ENCODE measurements around the gene HOXC10. TPM values are rescaled to one million over a fixed set of nuclear protein-coding genes. Genes with fewer than 3 reads are reported as not detected.

The HOXC10 gene
- total and polyA plus RNA-seq, 3 experiments from 2014 or later: not detected

DNA sequence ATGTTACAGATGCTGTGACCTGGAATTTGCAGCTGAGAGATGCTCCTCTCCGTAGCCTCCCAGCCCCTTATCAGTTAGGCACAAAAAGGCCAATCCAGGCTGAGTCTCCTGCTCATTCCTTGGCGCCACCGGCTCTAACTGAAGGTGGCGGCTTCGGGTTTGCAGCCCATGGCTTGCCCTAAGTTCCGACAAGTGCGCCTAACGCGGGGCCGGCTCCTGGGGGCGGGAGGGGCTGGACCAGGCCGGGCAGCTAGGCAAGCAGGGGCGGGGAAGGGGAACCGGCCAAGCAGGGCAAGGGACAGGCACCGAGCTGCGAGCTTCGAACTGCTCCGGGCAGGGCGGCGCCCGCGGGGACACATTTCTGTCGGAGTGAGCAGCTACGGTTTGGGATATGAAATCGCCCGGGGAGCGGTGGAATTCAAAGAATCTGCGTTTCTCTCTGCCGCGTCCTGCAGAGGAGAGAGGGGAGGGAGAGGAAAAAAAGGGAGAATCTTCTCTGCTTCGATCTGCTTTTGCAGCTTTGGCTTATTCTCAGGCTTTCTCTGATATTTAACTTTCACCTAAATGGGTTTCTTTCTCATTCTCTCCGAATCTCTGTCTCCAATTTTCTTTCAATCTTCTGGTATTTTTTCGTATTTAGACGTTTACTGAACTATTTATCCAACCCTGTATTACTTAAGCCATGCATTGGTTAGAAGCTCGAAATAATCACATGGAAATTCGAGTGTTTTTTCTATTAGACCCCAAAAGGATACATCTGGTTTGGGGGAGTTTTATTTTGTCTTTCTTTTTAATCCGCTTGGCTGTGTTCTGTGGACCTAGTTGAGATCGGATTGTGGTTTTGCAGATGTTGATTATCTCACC lies 31.8 kb upstream of the HOXC10 start:
- Histone ChIP-seq H3K27ac (ENCODE audit: low read depth, low read length) (no peak overlapping the region), H3K4me3 (ENCODE audit: low read length) (no peak overlapping the region), H3K9me3 (ENCODE audit: low read length) (no peaks in the 10 kb centered on the region), H3K36me3 (ENCODE audit: insufficient read depth, low read length) (no peaks in the 10 kb centered on the region), H3K4me1 (ENCODE audit: insufficient read depth, low read length) (peaks cover 21% of the 10 kb centered on the region), H3K27me3 (ENCODE audit: insufficient read depth, low read length, poor library complexity, severe bottlenecking) (peaks cover 96% of the 10 kb centered on the region)
- DNase-seq: no peak
- H3K4me3 Mint-ChIP-seq: peak overlapping the region in 6 of 7 donors; percentile 28 to 69 (median 36)
- peaks cover 89 to 94% of the 10 kb centered on the region in 2 donors for H3K27me3 Mint-ChIP-seq
- H3K9me3 Mint-ChIP-seq: peaks cover 0 to 12% (median 4%) of the 10 kb centered on the region in 5 donors
- peaks cover 0 to 2% (median 0%) of the 10 kb centered on the region in 3 donors for H3K36me3 Mint-ChIP-seq
- CTCF ChIA-PET: interaction anchor here (1.0 kb wide), 1 partner anchor 19 kb away, joined by 3 read pairs; no protein-coding TSS in a partner anchor
- POLR2A ChIA-PET: interaction anchor here (0.5 kb wide), 1 partner anchor 79 kb away, joined by 3 read pairs; no protein-coding TSS in a partner anchor
- H3K4me1 Mint-ChIP-seq: peaks cover 19 to 43% (median 22%) of the 10 kb centered on the region in 3 donors
- H3K27ac Mint-ChIP-seq: peak overlapping the region in 4 of 8 donors; percentile 44 to 72 (median 56)

DNA sequence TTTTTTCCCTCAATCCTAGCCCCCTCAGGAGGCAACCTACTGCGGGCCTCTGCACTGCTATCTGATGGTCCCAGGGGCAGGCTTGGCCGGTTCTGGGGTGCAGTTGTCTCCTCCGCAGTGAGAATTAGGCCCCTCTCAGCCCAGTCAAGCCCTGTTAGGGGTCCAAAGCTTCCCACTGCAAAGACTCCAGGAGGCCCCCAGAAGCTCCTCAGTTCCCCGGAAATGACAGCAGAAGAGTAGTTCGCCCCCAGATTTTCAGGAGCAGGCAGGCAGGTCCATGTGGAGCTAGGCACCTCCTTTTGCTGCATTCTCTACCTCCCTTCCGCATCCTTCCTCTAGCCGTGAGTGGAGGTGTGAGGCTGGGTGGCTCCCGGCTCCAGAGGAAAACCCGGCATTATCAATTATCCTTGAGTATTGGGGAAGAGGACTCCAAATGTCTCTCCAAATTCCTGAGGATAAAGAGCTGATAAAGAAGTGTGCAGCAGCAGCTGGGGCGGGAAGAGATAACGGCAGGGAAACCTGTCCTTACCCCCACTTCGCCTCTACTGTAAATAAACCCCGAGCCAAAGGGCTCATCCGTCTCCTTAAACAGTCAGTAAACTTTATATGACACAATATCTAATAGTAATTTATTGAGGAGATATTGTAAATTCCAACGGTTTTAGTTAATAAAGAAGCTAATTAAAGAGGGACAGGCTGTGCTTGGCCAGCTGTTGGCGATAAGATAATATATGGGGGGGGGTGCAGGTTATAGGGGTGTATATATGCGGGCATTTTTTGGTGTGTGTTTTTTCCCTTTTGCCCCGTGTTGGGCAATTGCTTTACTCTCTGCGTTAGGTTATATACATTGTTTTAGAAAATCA lies 30.9 kb upstream of the HOXC10 start:
- Histone ChIP-seq H3K36me3 (ENCODE audit: insufficient read depth, low read length) (no peaks in the 10 kb centered on the region), H3K27me3 (ENCODE audit: insufficient read depth, low read length, poor library complexity, severe bottlenecking) (peaks cover 94% of the 10 kb centered on the region), H3K27ac (ENCODE audit: low read depth, low read length) (no peak overlapping the region), H3K9me3 (ENCODE audit: low read length) (no peaks in the 10 kb centered on the region), H3K4me3 (ENCODE audit: low read length) (no peak overlapping the region), H3K4me1 (ENCODE audit: insufficient read depth, low read length) (peaks cover 21% of the 10 kb centered on the region)
- H3K9me3 Mint-ChIP-seq: peaks cover 0 to 12% (median 4%) of the 10 kb centered on the region in 5 donors
- peak overlapping the region in 2 of 8 donors; percentile 39 to 72 for H3K27ac Mint-ChIP-seq
- peaks cover 89 to 94% of the 10 kb centered on the region in 2 donors for H3K27me3 Mint-ChIP-seq
- ChIA-PET POLR2A (interaction anchor here (0.5 kb wide), 1 partner anchor 15 kb away, joined by 3 read pairs; no protein-coding TSS in a partner anchor), CTCF (interaction anchor here (0.6 to 1.0 kb wide), 2 partner anchors 20 to 24 kb away, joined by 3 read pairs; no protein-coding TSS in a partner anchor)
- DNase-seq: no peak
- peaks cover 0 to 2% (median 0%) of the 10 kb centered on the region in 3 donors for H3K36me3 Mint-ChIP-seq
- peaks cover 19 to 43% (median 25%) of the 10 kb centered on the region in 3 donors for H3K4me1 Mint-ChIP-seq
- peak overlapping the region in 3 of 7 donors; percentile 20 to 69 (median 39) for H3K4me3 Mint-ChIP-seq

DNA sequence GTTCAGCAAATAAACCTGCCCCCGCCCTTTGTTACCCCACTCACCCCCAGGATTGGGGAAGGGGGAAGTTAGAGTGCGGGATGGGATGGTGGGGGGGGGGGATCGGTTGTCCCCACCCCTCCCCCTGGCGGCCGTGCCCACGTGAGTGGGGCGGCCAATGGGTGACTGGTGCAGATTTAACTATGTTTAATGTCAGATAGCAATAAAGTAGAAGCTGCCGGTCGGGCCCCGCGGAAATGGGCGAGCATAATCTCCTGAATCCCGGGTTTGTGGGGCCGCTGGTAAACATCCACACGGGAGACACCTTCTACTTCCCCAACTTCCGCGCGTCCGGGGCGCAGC lies 30.3 kb upstream of the HOXC10 start, which contains the start of gene HOXC12:
Gene HOXC12, plus strand, starts transcription at position 210 of the 342 bp plus-strand sequence. Its CDS starts 27 bp downstream, at position 237.
- Mint-ChIP-seq H3K36me3 (peaks cover 0 to 2% (median 0%) of the 10 kb centered on the region in 3 donors), H3K27me3 (peaks cover 88 to 94% of the 10 kb centered on the region in 2 donors), H3K4me1 (peaks cover 19 to 43% (median 25%) of the 10 kb centered on the region in 3 donors), H3K4me3 (peak within 1 kb of the TSS in 4 of 7 donors; percentile 37 to 69 (median 42)), H3K9me3 (peaks cover 0 to 12% (median 4%) of the 10 kb centered on the region in 5 donors), H3K27ac (peak within 1 kb of the TSS in 2 of 8 donors; percentile 39 to 72)
- Histone ChIP-seq H3K4me1 (ENCODE audit: insufficient read depth, low read length) (peaks cover 21% of the 10 kb centered on the region), H3K9me3 (ENCODE audit: low read length) (no peaks in the 10 kb centered on the region), H3K27me3 (ENCODE audit: insufficient read depth, low read length, poor library complexity, severe bottlenecking) (peaks cover 95% of the 10 kb centered on the region), H3K27ac (ENCODE audit: low read depth, low read length) (no peak within 1 kb of the TSS), H3K4me3 (ENCODE audit: low read length) (no peak within 1 kb of the TSS), H3K36me3 (ENCODE audit: insufficient read depth, low read length) (no peaks in the 10 kb centered on the region)
- POLR2A ChIA-PET: no interaction called here
- no peak for DNase-seq
- CTCF ChIA-PET: no interaction called here

DNA sequence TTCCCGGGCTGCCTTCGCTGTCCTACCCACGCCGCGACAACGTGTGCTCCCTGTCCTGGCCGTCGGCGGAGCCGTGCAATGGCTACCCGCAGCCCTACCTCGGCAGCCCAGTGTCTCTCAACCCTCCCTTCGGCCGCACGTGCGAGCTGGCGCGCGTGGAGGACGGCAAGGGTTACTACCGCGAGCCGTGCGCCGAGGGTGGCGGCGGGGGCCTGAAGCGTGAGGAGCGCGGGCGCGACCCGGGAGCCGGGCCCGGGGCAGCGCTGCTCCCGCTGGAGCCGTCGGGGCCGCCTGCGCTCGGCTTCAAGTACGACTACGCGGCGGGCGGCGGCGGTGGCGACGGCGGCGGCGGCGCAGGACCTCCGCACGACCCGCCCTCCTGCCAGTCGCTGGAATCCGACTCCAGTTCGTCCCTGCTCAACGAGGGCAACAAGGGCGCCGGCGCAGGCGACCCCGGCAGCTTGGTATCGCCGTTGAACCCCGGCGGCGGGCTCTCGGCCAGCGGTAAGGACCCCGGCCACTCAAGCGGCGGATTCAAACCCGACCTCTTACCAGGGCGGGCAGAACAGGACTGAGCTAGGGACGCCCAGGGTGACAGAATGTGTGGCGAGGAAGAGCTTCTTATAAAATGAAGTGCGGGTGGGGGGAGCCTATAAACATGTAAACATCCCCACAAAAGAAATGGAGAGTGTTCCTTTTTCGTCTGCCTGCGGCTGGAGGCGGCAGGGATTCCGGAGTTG lies 29.7 kb upstream of the HOXC10 start:
- no peaks in the 10 kb centered on the region for H3K9me3 ChIP-seq (ENCODE audit: low read length)
- peaks cover 95% of the 10 kb centered on the region for H3K27me3 ChIP-seq (ENCODE audit: insufficient read depth, low read length, poor library complexity, severe bottlenecking)
- ChIA-PET CTCF (no interaction called here), POLR2A (no interaction called here)
- Mint-ChIP-seq H3K36me3 (peaks cover 0 to 2% (median 0%) of the 10 kb centered on the region in 3 donors), H3K27me3 (peaks cover 88 to 94% of the 10 kb centered on the region in 2 donors), H3K4me3 (peak overlapping the region in 2 of 7 donors; percentile 41 to 44), H3K9me3 (peaks cover 0 to 12% (median 4%) of the 10 kb centered on the region in 5 donors), H3K4me1 (peaks cover 24 to 44% (median 29%) of the 10 kb centered on the region in 3 donors), H3K27ac (peak overlapping the region in 1 of 8 donors; percentile 24)
- H3K36me3 ChIP-seq (ENCODE audit: insufficient read depth, low read length): no peaks in the 10 kb centered on the region
- H3K4me1 ChIP-seq (ENCODE audit: insufficient read depth, low read length): peaks cover 21% of the 10 kb centered on the region
- no peak overlapping the region for H3K27ac ChIP-seq (ENCODE audit: low read depth, low read length)
- no peak for DNase-seq
- no peak overlapping the region for H3K4me3 ChIP-seq (ENCODE audit: low read length)

DNA sequence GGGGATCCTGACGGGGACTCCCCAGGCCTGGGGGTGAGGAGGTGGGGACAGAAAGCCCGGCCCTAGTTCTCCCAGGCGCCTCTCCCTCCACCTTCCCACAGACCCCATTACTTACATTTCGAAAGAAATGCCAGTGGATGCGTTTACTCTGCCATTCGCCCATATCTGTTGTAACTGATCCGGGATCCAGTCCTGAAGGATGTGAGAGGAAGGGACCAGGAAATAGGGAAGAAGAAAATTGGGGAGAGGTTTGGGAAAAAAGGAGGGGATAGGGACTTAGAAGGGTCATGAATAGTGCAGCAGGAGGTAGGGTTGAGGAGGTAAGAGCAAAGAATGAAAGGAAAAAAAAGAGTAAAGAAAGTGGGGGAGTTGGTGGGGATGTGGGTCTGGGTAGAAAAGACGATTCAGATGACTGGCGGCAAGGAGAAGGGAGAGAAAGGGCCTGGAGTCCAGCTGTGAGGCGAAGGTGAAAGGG lies 29.1 kb upstream of the HOXC10 start:
- Mint-ChIP-seq H3K4me3 (peak overlapping the region in 4 of 7 donors; percentile 33 to 44 (median 39)), H3K27ac (peak overlapping the region in 4 of 8 donors; percentile 3 to 62 (median 34)), H3K4me1 (peaks cover 29 to 48% (median 30%) of the 10 kb centered on the region in 3 donors), H3K9me3 (peaks cover 0 to 12% (median 4%) of the 10 kb centered on the region in 5 donors), H3K27me3 (peaks cover 87 to 93% of the 10 kb centered on the region in 2 donors), H3K36me3 (peaks cover 0 to 2% (median 0%) of the 10 kb centered on the region in 3 donors)
- POLR2A ChIA-PET: interaction anchor here (0.5 kb wide), 1 partner anchor 53 kb away, joined by 3 read pairs; the partner anchor contains the start of gene HOXC8
- H3K27ac ChIP-seq (ENCODE audit: low read depth, low read length): no peak overlapping the region
- H3K36me3 ChIP-seq (ENCODE audit: insufficient read depth, low read length): no peaks in the 10 kb centered on the region
- CTCF ChIA-PET: no interaction called here
- no peak for DNase-seq
- H3K9me3 ChIP-seq (ENCODE audit: low read length): no peaks in the 10 kb centered on the region
- H3K4me1 ChIP-seq (ENCODE audit: insufficient read depth, low read length): peaks cover 21% of the 10 kb centered on the region
- peaks cover 95% of the 10 kb centered on the region for H3K27me3 ChIP-seq (ENCODE audit: insufficient read depth, low read length, poor library complexity, severe bottlenecking)
- H3K4me3 ChIP-seq (ENCODE audit: low read length): no peak overlapping the region

DNA sequence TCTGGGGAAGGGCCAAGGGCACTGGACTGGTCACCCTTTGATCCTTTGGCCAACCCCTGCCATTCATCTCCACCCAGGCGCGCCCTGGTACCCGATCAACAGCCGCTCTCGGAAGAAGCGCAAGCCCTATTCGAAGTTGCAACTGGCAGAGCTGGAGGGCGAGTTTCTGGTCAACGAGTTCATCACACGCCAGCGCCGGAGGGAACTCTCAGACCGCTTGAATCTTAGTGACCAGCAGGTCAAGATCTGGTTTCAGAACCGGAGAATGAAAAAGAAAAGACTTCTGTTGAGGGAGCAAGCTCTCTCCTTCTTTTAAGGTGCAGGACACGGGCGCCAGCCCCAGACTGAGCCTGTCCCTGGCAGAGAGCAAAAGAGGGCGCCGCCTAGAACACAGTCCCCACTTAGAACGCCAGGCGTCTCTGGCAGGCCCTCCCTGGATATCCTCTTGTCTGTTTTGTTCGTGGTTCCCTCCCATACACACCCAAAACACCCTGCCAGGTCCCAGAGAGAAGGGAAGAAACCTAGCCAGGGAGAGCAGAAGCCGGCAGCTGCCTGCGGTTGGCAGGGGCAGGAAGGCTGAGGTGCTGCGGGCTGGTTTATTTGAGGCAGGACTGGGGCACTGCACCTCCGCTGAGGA lies 28.6 kb upstream of the HOXC10 start:
- ChIA-PET CTCF (no interaction called here), POLR2A (interaction anchor here (0.5 kb wide), 1 partner anchor 53 kb away, joined by 3 read pairs; the partner anchor contains the start of gene HOXC8)
- Histone ChIP-seq H3K4me3 (ENCODE audit: low read length) (no peak overlapping the region), H3K9me3 (ENCODE audit: low read length) (no peaks in the 10 kb centered on the region), H3K36me3 (ENCODE audit: insufficient read depth, low read length) (no peaks in the 10 kb centered on the region), H3K4me1 (ENCODE audit: insufficient read depth, low read length) (peaks cover 20% of the 10 kb centered on the region), H3K27ac (ENCODE audit: low read depth, low read length) (no peak overlapping the region), H3K27me3 (ENCODE audit: insufficient read depth, low read length, poor library complexity, severe bottlenecking) (peaks cover 89% of the 10 kb centered on the region)
- H3K9me3 Mint-ChIP-seq: peaks cover 0 to 12% (median 4%) of the 10 kb centered on the region in 5 donors
- H3K36me3 Mint-ChIP-seq: peaks cover 0 to 2% (median 0%) of the 10 kb centered on the region in 3 donors
- H3K27me3 Mint-ChIP-seq: peaks cover 83 to 87% of the 10 kb centered on the region in 2 donors
- peaks cover 27 to 44% (median 29%) of the 10 kb centered on the region in 3 donors for H3K4me1 Mint-ChIP-seq
- H3K27ac Mint-ChIP-seq: peak overlapping the region in 3 of 8 donors; percentile 24 to 62 (median 43)
- peak overlapping the region in 5 of 7 donors; percentile 4 to 86 (median 37) for H3K4me3 Mint-ChIP-seq
- no peak for DNase-seq
